GM10248 (cell line): Measurements from ENCODE around the gene SIX5.
"Not testable (repeated sequence)": the region's sequence is repeated elsewhere in the genome, so short reads cannot be mapped to it uniquely, and the experiment has no call there.

Source experiments
- CTCF ChIA-PET: fragments of 300-600 bp; sonication (Branson Sonifier 250); formaldehyde crosslinking; extraction: SDS; loops from one replicate; lab custom pipeline; 2021; ENCODE audit warnings: antibody characterized with exemption; lab: Yijun Ruan, JAX
- POLR2A ChIA-PET: fragments of 350-650 bp; sonication (Branson Sonifier 250); formaldehyde crosslinking; extraction: SDS; loops from one replicate; lab custom pipeline; 2020; ENCODE audit warnings: antibody characterized with exemption; lab: Yijun Ruan, JAX
- DNase-seq: peaks from one replicate; pipeline ENCODE4 v3.0.0; 2012; ENCODE audit errors: extremely low spot score
- TF ChIP-seq, protein P1 (sequence below): IDR thresholded peaks from 2 replicates; pipeline ENCODE4 v1.5.1; 2012; ENCODE audit warnings: mild to moderate bottlenecking, low read depth; ENCODE audit errors: extremely low read depth, missing control alignments, control extremely low read depth

Gene SIX5

DNA sequence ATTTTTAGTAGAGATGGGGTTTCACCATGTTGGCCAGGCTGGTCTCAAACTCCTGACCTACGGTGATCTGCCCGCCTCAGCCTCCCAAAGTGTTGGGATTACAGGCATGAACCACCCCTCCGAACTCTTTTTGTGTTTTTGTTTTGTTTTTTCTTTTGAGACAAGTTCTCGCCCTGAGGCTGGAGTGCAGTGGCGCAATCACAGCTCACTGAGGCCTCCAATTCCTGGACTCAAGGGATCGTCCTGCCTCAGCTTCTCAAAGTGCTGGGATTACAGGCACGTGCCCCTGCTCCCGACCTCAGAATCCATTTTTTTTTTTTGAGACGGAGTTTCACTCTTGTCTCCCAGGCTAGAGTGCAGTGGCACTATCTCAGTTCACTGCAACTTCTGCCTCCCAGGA lies 11.4 kb downstream of the SIX5 start:
- DNase-seq, result no peak
- ChIA-PET CTCF (interaction anchor here (4.0 kb wide), 1 partner anchor 12 kb away, joined by 19 read pairs; the partner anchor contains the start of gene SIX5), POLR2A (interaction anchor here (1.0 kb wide), 1 partner anchor 11 kb away, joined by 9 read pairs; the partner anchor contains the start of gene SIX5)
- TF ChIP-seq, protein P1, sequence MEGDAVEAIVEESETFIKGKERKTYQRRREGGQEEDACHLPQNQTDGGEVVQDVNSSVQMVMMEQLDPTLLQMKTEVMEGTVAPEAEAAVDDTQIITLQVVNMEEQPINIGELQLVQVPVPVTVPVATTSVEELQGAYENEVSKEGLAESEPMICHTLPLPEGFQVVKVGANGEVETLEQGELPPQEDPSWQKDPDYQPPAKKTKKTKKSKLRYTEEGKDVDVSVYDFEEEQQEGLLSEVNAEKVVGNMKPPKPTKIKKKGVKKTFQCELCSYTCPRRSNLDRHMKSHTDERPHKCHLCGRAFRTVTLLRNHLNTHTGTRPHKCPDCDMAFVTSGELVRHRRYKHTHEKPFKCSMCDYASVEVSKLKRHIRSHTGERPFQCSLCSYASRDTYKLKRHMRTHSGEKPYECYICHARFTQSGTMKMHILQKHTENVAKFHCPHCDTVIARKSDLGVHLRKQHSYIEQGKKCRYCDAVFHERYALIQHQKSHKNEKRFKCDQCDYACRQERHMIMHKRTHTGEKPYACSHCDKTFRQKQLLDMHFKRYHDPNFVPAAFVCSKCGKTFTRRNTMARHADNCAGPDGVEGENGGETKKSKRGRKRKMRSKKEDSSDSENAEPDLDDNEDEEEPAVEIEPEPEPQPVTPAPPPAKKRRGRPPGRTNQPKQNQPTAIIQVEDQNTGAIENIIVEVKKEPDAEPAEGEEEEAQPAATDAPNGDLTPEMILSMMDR, result no peak

DNA sequence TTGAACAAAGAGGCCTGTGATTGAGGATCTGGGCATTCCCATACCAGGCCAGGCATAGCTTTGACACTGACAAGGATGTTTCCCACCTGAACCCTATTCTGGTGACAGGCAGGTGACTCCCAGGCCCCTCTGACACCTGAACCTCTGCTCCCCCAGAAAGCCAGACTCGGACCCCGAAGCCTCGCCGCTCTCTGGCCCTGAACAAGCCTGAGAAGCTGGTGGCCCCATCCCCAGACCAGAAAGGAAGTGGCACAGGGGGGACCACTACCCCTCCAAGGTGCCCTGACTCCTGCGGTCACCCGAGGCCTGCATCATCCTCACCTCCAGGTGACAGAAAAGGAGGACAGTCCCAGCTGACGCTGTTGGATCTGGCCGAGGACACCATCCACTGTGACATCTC lies 14.7 kb downstream of the SIX5 start:
- ChIA-PET POLR2A (no interaction called here), CTCF (interaction anchor here (1.7 to 4.5 kb wide), 2 partner anchors 14 to 25 kb away, joined by 3 to 30 read pairs; partner anchors contain the start of gene SIX5)
- DNase-seq, result no peak
- TF ChIP-seq, protein P1, result no peak

DNA sequence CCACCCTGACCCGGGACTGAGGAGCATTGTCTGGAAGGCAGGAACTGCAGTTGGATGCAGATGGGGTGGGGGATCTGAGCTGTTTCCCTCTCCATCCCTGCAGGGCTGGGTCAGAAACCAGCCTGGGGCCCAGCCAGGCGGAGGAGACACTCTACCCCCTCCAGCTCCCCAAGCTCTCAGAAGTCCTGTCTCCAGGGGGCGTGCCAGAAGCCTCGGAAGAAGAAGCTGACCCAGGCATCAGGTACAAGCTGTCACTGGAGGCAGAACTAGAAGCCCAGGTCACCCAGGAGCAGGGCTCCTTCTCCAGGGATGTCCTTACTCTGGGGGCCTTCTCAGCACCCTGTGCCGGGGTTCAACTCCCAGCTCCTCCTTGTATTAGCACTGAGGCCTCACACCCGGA lies 15.5 kb downstream of the SIX5 start:
- CTCF ChIA-PET, result interaction anchor here (1.0 to 4.5 kb wide), 4 partner anchors 15 to 63 kb away, joined by 3 to 30 read pairs (median 4); partner anchors contain the start of gene SIX5

DNA sequence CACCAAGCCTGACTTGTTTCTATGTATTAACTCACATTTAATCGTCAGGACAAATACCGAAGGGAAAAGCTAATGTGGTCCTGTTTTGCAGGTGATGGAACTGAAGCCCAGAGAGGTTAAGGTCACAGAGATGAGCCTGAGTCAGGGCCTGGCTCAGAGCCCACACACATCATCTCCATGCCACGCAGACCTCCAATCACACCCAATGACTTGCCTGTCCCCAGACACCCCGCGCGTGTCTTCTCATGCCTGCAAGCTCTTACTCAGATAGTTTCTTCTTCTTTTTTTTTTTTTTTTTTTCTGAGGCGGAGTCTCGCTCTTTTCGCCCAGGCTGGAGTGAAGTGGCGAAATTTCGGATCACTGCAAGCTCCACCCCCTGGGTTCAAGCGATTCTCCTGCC lies 16.4 kb downstream of the SIX5 start:
- ChIA-PET CTCF (interaction anchor here (1.6 to 4.5 kb wide), 2 partner anchors 16 to 47 kb away, joined by 4 to 30 read pairs; partner anchors contain the start of gene SIX5), POLR2A (no interaction called here)

More for the DNA sequence above, 15.5 kb downstream of the SIX5 start:
- TF ChIP-seq, protein P1, result peak; percentile 19
- no peak for DNase-seq
- POLR2A ChIA-PET, result no interaction called here

DNA sequence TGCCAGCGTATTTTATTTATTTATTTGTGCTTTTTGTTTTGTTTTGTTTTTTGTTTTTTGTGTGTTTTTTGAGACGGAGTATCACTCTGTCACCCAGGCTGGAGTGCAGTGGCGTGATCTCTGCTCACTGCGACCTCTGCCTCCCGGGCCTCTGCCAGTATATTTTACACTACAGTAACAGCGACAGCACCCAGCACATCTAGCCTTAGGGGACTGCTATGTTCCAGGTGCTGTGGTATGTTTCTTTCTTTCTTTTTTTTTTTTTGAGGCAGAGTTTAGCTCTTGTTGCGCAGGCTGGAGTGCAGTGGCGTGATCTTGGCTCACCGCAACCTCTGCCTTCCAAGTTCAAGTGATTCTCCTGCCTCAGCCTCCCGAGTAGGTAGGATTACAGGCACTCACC lies 17.6 kb downstream of the SIX5 start:
- DNase-seq, POLR2A ChIA-PET: not testable (repeated sequence)
- CTCF ChIA-PET, result interaction anchor here (4.5 kb wide), 1 partner anchor 17 kb away, joined by 30 read pairs; the partner anchor contains the start of gene SIX5

More for the DNA sequence above, 16.4 kb downstream of the SIX5 start:
- TF ChIP-seq, protein P1, result no peak
- DNase-seq, result no peak

DNA sequence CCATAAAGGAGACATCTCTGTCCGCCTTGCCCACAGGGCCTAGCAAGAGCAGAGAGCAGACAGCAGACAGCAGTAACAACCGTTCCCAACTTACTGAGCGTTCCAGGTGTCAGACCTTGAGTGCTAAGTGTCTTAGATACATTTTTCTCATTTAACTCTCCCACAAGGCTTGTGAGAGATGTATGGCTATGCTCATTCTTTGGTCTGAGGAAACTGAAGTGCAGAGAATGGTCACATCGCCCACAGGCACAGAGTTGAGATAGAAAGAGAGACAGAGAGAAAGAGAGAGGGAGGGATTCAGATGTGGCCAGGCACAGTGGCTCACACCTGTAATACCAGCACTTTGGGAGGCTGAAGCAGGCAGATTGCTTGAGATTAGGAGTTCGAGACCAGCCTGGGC lies 21.5 kb downstream of the SIX5 start:
- TF ChIP-seq, protein P1, result no peak
- peak; percentile 4 for DNase-seq
- ChIA-PET POLR2A (no interaction called here), CTCF (no interaction called here)

DNA sequence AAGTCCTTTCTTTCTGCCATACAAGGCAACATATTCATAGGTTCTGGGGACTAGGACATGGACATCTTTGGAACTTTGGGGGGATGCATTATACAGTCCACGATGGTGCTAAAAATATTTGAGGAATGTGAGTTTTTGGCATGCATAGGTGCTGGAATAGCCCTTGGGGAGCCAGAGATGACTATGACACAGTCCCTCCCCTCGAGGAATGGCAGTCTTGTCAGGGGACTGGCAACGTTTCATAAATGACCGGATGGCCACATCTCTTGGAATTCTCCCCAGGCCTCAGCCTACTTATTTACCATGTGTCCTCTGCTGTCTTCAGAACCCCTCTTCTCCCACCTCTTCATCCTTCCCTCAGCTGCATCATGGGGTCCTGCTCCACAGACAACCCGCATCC lies 22.2 kb downstream of the SIX5 start:
- DNase-seq, result peak; percentile 3

More for the DNA sequence above, 22.2 kb downstream of the SIX5 start:
- POLR2A ChIA-PET, result no interaction called here
- CTCF ChIA-PET, result no interaction called here
- TF ChIP-seq, protein P1, result no peak
